HG02870 (cell line): Measurements from ENCODE around the gene ADGRG7.
"Not testable (repeated sequence)": the region's sequence is repeated elsewhere in the genome, so short reads cannot be mapped to it uniquely, and the experiment has no call there.

Experiments
- ATAC-seq: cut with Tn5 transposase; IDR thresholded peaks from one replicate; pipeline ENCODE4 v1.9.1; 2021; ENCODE audit warnings: mild to moderate bottlenecking, moderate library complexity; ENCODE audit not compliant: unreplicated experiment

Gene ADGRG7

DNA sequence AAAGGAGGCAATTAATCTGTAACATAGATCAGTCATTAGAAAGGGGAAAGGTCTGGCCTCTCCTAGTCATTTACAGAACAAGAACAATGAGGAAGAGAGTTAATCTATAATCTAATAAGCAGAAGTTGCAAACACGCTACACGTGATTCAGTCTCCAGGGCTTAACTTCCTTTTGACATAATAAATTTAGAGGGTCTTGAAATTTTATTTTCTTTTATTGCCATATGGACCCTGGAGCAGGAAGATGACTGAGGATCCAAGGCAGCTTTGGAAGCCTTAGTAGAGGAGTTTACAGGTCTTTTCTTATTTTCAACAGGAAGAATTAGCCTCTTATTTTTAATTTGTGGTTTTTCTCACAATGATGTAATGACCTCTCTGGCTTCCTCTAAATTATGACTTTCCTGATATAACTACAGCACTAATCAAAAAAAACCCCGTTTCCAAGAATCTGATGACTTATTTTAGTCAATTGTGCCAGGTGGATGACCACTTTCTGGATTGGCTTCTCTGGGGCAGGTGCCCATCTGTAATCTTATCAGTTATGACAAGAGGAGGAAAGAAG is 32.2 kb downstream of the ADGRG7 start:
- ATAC-seq = peak; percentile 51

DNA sequence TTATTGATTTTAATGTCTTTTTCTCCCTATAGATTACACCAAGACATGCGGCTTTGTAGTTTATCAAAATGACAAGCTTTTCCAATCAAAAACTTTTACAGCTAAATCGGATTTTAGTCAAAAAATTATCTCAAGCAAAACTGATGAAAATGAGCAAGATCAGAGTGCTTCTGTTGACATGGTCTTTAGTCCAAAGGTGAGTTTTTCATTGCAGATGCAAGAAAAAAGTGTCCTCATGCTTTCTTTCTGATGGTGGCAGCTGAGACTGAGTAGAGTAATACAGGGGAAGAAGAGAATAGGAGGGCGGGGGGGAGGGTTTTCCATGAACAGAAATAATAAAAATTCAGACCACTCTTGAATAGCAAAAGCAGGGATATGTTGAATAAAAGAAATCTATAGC is 36.5 kb downstream of the ADGRG7 start:
- no peak for ATAC-seq

DNA sequence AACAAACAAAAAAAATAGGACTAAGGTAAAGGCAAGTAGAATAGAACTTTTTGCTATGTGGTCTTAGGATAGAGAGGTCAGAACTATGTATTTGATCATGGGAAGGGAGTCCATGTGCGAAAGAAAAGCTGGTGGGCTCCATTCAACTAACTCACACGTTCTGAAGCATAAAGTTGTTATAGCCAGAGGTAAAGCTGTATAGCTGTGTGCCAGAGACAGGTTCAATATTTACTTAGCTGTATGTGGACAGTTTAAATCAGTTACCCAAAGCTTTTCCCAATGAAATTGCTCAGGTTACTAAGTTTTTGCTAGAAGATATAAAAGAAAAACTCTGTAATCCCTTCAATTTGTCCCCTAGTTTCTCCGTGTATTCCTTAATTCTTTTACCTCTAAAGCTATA is 37.8 kb downstream of the ADGRG7 start:
- ATAC-seq = no peak

DNA sequence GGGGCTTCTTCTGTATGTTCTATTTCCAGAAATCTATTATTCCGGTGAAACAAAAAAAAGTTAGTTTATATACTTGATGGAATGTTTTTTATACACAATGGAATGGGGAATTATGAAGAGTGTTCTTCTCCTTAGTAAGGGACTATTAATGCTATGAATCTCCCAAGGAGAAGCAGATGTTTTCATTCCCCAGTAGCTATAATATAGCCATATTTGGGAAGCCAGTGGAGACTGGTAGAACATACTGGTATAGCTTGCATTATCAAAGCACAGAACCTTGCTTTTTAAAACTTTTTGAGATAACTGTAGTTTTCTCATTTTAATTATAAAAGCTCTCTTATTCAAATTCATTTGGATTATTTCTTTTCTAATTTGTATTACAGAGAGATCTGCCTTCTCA is 38.3 kb downstream of the ADGRG7 start:
- no peak for ATAC-seq

DNA sequence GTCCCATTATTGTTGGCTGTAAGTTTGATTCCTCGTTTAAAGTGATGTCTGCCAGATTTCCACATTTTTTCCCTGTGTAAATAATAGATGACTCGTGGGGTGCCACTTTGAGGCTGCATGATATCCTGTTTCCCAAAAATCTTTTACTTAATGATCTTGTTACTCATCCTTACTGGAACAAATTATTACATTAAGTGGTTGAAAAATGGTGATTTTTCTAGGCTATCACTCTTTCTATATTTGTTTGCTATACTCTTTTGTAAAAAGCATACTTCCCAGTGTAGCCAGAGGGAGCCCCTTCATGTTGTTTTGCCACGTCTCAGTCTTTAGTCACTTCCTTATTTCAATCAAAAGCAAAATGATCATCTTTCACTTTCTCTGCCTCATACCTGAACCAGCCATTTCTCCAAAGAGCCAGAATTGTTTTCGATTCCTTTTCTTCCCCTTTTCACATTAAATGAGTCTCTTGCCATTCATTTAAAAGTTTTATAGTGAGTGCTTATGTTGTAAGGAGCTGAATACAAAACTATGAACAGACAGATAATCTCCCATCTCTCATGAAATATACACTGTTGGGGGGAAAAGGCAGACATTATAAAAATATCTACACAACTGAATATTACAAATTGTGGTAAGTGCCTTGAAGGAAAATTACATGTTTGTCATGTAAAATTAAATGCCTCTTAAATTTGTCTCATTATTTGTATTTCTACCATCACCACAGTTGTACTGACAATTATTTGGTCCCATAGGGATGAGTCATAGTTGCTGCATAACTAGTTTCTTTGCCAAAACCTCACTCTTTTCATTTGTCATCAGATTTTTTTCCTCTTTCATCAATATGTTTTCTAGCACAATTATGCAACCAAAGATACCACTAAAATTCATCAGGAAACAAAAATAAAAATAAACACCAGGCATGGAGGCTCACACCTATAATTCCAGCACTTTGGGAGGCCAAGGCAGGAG is 41.5 kb downstream of the ADGRG7 start:
- peak; percentile 99 for ATAC-seq

DNA sequence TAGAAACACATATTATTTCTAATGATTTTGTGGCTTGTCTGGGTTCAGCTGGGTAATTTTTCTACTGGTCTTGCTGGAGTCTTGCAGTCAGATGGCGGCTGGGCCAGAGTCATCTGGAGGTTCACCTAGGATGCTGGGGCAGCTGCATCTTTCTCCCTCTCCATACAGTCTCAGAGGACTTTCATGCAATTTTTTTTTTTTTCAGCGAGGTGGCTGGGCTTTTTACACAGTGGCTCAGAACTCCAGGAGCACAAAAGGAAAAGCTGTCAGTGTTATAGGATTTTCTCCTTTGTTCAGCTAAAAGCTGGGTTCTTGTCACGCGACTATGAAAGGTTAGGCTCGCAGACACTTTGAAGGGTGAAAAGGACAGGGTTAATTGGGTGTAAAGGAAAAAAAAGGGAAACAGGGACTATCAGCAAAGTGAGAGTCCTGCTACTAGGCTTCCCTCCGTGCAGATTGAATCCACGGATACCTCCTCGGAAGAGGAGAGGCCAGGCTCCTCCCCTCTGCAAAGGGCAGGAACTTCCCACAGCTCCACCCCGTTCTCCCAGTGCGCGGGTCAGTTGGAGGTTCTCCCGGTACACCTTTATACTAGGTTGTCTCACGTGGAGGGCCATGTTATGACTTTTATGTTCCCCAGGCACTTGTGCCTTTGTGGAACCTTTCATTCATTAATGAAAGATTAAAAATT is 44.3 kb downstream of the ADGRG7 start:
- ATAC-seq = no peak

DNA sequence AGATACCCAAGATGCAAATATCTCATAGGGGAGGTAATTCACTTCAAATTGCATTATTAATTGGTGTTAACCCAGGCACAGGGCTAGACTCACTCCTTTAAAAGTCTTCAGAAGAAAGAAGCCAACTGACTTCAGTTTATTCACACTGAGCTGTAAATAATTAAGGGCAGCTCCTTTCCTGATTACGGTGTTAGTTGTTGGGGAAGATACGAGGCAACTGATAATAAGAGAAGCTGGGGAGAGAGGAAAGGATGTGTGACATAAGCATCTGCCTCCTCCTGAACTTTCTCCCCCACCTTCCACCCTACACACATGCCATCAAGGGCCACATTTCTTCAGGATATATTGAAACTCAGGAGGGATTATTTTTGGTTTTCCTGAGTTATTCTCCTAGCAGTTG is 47.5 kb downstream of the ADGRG7 start:
- ATAC-seq = no peak

DNA sequence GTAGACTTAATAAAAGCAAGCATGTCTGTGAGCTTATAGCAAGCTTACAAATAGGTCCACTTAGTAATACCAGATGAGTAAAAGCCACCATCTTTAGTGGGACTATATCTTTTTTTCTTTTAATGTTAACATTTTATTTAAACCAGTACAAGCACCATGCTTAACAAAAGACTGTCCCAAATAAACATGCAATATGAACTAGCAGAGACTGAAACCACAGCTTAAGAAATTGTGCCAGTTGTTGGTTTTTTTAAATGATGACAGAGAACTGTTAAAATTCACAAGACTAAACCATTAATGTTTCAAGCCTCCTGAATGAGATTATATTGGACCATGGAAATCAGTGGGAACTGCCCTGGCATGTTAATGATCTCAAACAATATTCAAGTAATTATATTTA is 51.9 kb downstream of the ADGRG7 start:
- not testable (repeated sequence) for ATAC-seq

DNA sequence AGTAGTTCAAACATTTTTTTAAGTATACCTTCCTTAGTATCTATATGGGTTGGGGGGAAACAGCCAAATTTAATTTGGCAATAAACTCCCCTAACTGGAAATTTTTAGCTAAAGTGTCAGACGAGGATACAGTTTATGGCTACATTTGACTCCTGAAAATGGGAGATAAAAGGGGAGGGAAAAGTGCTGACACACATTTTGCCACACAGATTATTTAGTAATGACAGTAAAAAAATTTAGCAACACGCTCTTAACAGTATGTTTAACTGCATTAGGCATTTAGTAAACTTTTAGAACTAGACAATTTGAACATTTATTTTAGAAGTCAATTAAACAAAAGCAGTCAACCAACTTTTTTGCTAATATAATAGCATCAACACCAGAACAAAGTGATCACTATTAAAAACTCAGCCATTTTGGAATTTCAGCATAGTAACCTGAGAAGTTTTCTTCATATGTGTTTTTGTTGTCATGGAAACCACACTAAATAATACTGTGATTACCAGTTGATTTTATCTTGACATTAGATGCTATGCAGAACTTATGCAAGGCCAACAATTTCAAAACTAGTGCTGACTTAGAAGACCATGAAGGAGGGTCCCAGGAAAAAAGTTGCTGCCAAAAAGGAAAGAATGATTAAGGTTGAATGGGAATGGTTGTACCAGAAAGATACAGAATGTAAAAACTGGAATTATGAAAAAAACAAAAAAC is 52.9 kb downstream of the ADGRG7 start:
- no peak for ATAC-seq

DNA sequence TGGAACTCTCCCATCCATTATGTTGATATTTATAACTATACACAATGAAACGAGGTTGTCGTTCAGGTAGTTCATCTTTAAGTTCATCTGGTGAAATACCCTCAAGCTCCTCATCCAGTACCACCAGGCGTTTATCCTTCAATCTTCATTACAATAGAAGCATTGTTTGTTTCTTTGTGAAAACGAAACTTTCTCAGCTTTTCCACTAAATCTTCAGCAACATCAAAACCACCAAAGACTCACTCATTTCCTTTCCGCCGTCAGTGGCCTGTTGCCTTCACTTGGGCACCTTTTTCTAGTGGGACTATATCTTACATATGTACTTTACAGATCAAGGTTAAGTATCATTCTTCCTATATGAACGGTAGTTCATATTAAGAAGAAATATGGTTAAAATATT is 55.8 kb downstream of the ADGRG7 start:
- no peak for ATAC-seq

DNA sequence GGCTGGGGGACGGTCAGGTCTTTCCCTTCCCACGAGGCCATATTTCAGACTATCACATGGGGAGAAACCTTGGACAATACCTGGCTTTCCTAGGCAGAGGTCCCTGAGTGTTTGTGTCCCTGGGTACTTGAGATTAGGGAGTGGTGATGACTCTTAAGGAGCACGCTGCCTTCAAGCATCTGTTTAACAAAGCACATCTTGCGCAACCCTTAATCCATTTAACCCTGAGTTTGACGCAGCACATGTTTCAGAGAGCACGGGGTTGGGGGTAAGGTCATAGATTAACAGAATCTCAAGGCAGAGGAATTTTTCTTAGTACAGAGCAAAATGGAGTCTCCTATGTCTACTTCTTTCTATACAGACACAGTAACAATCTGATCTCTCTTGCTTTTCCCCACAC is 57.3 kb downstream of the ADGRG7 start:
- ATAC-seq = not testable (repeated sequence)

DNA sequence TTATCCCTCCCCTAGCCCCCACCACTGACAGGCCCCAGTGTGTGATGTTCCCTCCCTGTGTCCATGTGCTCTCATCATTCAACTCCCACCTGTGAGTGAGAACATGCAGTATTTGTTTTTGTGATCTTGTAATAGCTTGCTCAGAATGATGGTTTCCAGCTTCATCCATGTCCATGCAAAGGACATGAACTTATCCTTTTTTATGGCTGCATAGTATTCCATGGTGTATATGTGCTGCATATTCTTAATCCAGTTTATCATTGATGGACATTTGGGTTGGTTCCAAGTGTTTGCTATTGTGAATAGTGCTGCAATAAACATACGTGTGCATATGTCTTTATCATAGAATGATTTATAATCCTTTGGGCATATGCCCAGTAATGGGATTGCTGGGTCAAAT is 57.9 kb downstream of the ADGRG7 start:
- not testable (repeated sequence) for ATAC-seq

DNA sequence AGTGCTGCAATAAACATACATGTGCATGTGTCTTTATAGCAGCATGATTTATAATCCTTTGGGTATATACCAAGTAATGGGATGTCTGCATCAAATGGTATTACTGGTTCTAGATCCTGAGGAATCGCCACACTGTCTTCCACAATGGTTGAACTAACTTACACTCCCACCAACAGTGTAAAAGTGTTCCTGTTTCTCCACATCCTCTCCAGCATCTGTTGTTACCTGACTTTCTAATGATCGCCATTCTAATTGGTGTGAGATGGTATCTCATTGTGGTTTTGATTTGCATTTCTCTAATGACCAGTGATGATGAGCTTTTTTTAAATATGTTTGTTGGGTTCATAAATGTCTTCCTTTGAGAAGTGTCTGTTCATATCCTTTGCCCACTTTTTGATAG is 61.6 kb downstream of the ADGRG7 start:
- ATAC-seq = not testable (repeated sequence)

DNA sequence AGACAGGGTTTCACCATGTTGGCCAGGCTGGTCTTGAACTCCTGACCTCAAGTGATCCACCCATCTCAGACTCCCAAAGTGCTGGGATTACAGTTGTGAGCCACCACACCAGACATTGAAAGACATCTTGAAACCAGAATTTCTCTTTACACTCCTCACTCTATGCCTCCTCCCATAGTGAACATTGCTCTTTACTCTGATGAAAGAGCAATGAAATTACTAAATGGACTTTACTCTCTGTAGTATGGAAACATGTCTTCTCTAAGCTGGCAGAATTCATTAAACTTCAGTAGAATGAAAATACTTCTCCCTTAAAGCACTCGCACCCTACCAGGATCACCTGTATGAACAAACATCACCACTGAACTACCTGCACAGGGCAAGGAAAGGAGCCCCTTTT is 72.1 kb downstream of the ADGRG7 start:
- no peak for ATAC-seq

DNA sequence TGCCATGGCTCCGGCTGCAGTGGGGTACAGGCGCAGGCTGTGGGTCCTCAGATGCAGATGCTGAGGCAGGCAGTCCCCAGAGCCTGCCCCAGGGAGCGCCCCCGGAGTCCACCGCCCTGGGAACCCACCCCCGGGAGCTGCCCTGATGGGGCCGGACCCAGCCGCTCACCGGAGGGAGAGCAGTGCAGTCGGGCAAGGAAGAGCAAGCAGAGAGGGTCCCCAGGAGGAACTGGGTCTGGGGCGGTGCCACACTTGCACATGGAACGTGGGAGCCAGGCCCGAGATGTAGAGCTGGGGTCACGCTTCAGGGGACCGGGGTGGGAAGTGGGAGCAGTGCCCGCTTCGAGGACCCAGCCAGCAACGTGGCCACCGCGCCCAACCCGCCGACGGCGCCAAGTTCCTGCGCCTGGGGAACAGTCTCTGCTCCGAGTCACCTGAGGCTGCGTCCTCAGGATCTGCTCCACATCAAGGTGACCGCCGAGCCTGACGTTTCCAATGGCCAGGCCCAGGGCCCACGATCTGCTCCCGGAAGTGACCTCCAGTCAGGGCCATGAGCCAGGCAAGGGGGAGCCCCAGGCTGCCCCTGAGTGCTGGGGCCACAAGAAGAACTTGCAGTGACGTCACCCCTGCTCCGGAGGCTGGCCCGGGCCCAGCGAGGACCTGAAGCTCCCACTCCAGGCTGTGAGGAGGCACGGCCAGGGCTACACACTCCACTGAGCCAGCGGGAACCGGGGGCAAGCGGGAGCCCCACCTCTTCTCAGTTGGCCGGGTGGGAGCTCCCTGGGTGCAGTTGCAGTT is 72.9 kb downstream of the ADGRG7 start:
- ATAC-seq = no peak

DNA sequence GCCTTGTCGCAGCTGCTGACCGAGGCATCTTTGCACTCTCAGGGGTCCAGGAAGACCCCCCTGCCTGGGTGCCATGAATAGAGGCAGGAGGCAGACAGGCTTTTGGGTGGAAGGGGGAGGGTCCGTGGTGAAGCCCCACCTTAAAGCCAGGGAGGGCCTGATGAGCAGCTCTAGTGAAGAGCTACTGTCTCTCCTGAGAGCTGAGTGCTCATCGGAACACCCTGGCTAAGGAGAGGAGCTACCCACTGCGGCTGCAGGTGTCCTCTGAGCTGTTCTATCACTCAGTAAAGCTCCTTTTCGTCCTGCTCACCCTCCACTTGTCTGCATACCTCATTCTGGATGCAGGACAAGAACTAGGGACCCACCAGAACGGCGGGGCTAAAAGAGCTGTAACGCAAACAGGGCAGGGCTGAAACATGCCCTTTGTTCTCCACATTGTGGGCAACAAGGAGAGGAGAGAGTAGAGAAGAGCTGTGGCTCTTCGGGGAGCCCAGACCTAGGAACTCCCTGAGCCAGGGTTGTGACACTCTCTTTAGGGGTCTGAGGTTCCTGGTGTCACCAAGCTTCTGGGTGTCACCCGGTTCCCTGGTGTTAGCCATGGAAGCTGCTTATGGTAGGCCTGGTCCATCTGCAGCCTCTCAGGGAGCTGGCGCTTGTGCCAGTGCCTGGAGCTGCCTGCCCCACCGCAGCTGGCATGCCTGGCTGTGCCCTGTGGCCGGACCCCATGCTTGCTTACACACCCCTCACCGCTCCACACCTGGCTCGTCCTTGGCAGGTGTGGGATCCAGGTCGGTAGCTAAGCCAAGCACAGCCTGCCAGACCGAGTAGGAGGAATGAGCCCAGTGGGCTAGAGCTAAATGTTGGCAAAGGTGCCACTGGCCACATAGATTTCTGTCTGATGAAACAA is 73.7 kb downstream of the ADGRG7 start:
- ATAC-seq = no peak

DNA sequence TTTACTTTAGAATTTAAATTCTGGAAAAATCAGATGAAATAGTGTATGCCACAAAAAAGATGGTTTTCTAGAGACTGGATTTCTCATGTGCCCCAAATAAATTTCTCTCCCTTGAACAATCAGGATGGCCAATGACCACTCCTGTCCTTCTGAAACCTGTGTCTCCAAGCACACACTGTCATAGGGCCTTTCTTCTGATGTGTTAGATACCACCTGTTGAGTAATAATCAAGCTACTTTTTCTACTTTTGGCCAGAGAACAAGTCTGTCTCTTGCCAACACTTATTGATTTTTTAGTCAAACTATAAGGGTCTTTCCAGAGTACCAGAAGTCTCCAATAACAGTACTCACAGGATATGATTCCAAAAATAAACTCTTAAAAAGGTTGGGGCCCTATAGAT is 83.8 kb downstream of the ADGRG7 start:
- no peak for ATAC-seq

DNA sequence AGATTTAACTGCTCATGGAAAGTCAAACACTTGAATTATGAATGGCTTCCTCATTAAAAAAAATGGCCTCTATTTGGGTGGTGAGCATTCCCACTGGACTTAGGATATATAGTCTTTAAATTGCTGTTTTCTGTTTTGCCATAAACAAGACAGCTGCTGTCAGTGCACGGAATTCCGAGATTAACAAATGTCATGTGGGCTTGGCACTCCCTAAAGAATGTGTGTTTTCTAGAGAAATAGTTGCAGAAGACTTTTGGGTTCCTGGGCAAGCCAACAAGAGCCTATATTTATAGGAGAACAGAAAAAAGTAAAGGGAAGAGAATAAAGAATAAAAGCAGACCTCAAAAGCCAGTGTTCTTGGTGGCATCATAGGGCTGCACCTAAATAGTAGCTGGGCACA is 86.3 kb downstream of the ADGRG7 start:
- ATAC-seq = no peak

DNA sequence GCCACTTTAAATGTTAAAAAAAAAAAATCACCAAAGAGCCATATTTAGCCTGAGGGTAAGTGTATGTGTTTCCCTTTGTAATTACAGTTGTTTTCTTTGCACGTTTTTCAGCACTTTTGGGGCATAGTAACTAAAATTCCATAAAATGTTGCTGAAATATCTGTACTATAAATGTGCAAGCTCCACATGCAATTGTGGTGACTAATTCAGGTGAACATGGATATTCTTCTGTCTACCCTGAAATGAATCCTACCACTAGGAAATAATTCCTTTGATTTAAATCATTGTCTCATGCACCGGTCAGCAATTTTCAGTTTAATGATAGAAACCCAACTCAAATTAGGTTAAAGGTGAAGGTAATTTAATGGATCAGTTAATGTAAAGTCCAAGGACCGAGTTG is 86.8 kb downstream of the ADGRG7 start:
- ATAC-seq = no peak
